T-helper 1 cell treated with Interleukin-12 subunit alpha and Interleukin-12 subunit beta and Interleukin-4 antibody, amounts not matched to agents 30 μg/mL and 1 μg/mL, for 36 hours (primary cell): ENCODE results near the gene HCN2.
"Not testable (repeated sequence)": the region's sequence is repeated elsewhere in the genome, so short reads cannot be mapped to it uniquely, and the experiment has no call there.

ENCODE experiments used
- H3K27ac Mint-ChIP-seq: one replicate; pipeline ENCODE4 v1.8.0; 2021; ENCODE audit warnings: mild to moderate bottlenecking, mixed read lengths
- H3K27me3 Mint-ChIP-seq: one replicate; pipeline ENCODE4 v1.8.0; 2021; ENCODE audit warnings: low read depth, mixed read lengths
- H3K36me3 Mint-ChIP-seq: one replicate; pipeline ENCODE4 v1.8.0; 2021; ENCODE audit warnings: low read depth, mixed read lengths
- H3K4me1 Mint-ChIP-seq: one replicate; pipeline ENCODE4 v1.8.0; 2021; ENCODE audit warnings: low read depth, mixed read lengths
- H3K4me3 Mint-ChIP-seq: one replicate; pipeline ENCODE4 v1.8.0; 2021; ENCODE audit warnings: mild to moderate bottlenecking, moderate library complexity, mixed read lengths
- H3K9me3 Mint-ChIP-seq: one replicate; pipeline ENCODE4 v1.8.0; 2021; ENCODE audit warnings: mixed read lengths

HCN2 gene

GRCh38 chr19:623974-624373 lies 34.3 kb downstream of the HCN2 start:
- no peak overlapping the region for H3K27ac Mint-ChIP-seq
- no peaks in the 10 kb centered on the region for H3K27me3 Mint-ChIP-seq
- no peaks in the 10 kb centered on the region for H3K9me3 Mint-ChIP-seq
- H3K4me3 Mint-ChIP-seq = no peak overlapping the region
- peaks cover 10% of the 10 kb centered on the region for H3K36me3 Mint-ChIP-seq
- peaks cover 2% of the 10 kb centered on the region for H3K4me1 Mint-ChIP-seq

GRCh38 chr19:624433-625109 lies 34.9 kb downstream of the HCN2 start:
- H3K4me3 Mint-ChIP-seq = no peak overlapping the region
- no peaks in the 10 kb centered on the region for H3K27me3 Mint-ChIP-seq
- peaks cover 2% of the 10 kb centered on the region for H3K4me1 Mint-ChIP-seq
- no peaks in the 10 kb centered on the region for H3K9me3 Mint-ChIP-seq
- no peak overlapping the region for H3K27ac Mint-ChIP-seq
- H3K36me3 Mint-ChIP-seq = peaks cover 11% of the 10 kb centered on the region

- Mint-ChIP-seq H3K36me3 (peaks cover 15% of the 10 kb centered on the region), H3K27ac (no peak overlapping the region), H3K4me3 (no peak overlapping the region), H3K9me3 (no peaks in the 10 kb centered on the region), H3K27me3 (no peaks in the 10 kb centered on the region), H3K4me1 (peaks cover 2% of the 10 kb centered on the region)
Observed at GRCh38 chr19:625257-625656, 35.6 kb downstream of the HCN2 start.

GRCh38 chr19:626566-626965 lies 36.9 kb downstream of the HCN2 start:
- H3K9me3 Mint-ChIP-seq, H3K27ac Mint-ChIP-seq, H3K4me3 Mint-ChIP-seq, H3K4me1 Mint-ChIP-seq, H3K27me3 Mint-ChIP-seq: not testable (repeated sequence)
- peaks cover 17% of the 10 kb centered on the region for H3K36me3 Mint-ChIP-seq

- Mint-ChIP-seq H3K27me3 (no peaks in the 10 kb centered on the region), H3K36me3 (peaks cover 17% of the 10 kb centered on the region), H3K4me1 (peaks cover 7% of the 10 kb centered on the region), H3K9me3 (no peaks in the 10 kb centered on the region), H3K4me3 (no peak overlapping the region), H3K27ac (no peak overlapping the region)
Observed at GRCh38 chr19:628168-628567, 38.5 kb downstream of the HCN2 start.

- H3K9me3 Mint-ChIP-seq, H3K27me3 Mint-ChIP-seq, H3K4me3 Mint-ChIP-seq, H3K27ac Mint-ChIP-seq: not testable (repeated sequence)
- Mint-ChIP-seq H3K4me1 (peaks cover 11% of the 10 kb centered on the region), H3K36me3 (peaks cover 17% of the 10 kb centered on the region)
Observed at GRCh38 chr19:629515-629914, 39.8 kb downstream of the HCN2 start.

GRCh38 chr19:629961-630714 lies 40.5 kb downstream of the HCN2 start:
- H3K9me3 Mint-ChIP-seq = no peaks in the 10 kb centered on the region
- H3K4me3 Mint-ChIP-seq = no peak overlapping the region
- no peaks in the 10 kb centered on the region for H3K27me3 Mint-ChIP-seq
- H3K4me1 Mint-ChIP-seq = peaks cover 11% of the 10 kb centered on the region
- H3K36me3 Mint-ChIP-seq = peaks cover 17% of the 10 kb centered on the region
- H3K27ac Mint-ChIP-seq = no peak overlapping the region

- H3K36me3 Mint-ChIP-seq = peaks cover 11% of the 10 kb centered on the region
- H3K4me1 Mint-ChIP-seq = peaks cover 8% of the 10 kb centered on the region
- H3K27ac Mint-ChIP-seq = peak overlapping the region; percentile 97
- H3K4me3 Mint-ChIP-seq = peak overlapping the region; percentile 96
- H3K27me3 Mint-ChIP-seq = peaks cover 4% of the 10 kb centered on the region
- H3K9me3 Mint-ChIP-seq = no peaks in the 10 kb centered on the region
Observed at GRCh38 chr19:632579-633067, 42.9 kb downstream of the HCN2 start.

- H3K9me3 Mint-ChIP-seq = no peaks in the 10 kb centered on the region
- peak within 1 kb of the TSS; percentile 96 for H3K4me3 Mint-ChIP-seq
- H3K27me3 Mint-ChIP-seq = peaks cover 4% of the 10 kb centered on the region
- peaks cover 8% of the 10 kb centered on the region for H3K4me1 Mint-ChIP-seq
- peaks cover 11% of the 10 kb centered on the region for H3K36me3 Mint-ChIP-seq
- H3K27ac Mint-ChIP-seq = peak within 1 kb of the TSS; percentile 97
Observed at GRCh38 chr19:633068-633785, 43.5 kb downstream of the HCN2 start, which contains the start of gene POLRMT. POLRMT (minus strand) TSS chr19:633537; CDS start chr19:633512, 25 bp downstream.

- Mint-ChIP-seq H3K27ac (peak overlapping the region; percentile 97), H3K4me3 (peak overlapping the region; percentile 96), H3K4me1 (peaks cover 8% of the 10 kb centered on the region), H3K27me3 (peaks cover 4% of the 10 kb centered on the region), H3K36me3 (peaks cover 7% of the 10 kb centered on the region), H3K9me3 (no peaks in the 10 kb centered on the region)
Observed at GRCh38 chr19:633786-634639, 44.3 kb downstream of the HCN2 start.

GRCh38 chr19:634975-635652 lies 45.4 kb downstream of the HCN2 start:
- Mint-ChIP-seq H3K27me3 (peaks cover 4% of the 10 kb centered on the region), H3K27ac (no peak overlapping the region), H3K36me3 (peaks cover 2% of the 10 kb centered on the region), H3K4me1 (peaks cover 11% of the 10 kb centered on the region), H3K9me3 (no peaks in the 10 kb centered on the region), H3K4me3 (no peak overlapping the region)

- H3K4me3 Mint-ChIP-seq = peak overlapping the region; percentile 87
- no peak overlapping the region for H3K27ac Mint-ChIP-seq
- no peaks in the 10 kb centered on the region for H3K9me3 Mint-ChIP-seq
- H3K27me3 Mint-ChIP-seq = peaks cover 4% of the 10 kb centered on the region
- peaks cover 3% of the 10 kb centered on the region for H3K4me1 Mint-ChIP-seq
- H3K36me3 Mint-ChIP-seq = no peaks in the 10 kb centered on the region
Observed at GRCh38 chr19:638906-639252, 49.2 kb downstream of the HCN2 start.

GRCh38 chr19:639253-640160 lies 49.8 kb downstream of the HCN2 start, which contains the start of gene FGF22:
FGF22 (plus strand) TSS chr19:639879; CDS start chr19:639926, 47 bp downstream.
- peak within 1 kb of the TSS; percentile 75 for H3K27ac Mint-ChIP-seq
- no peaks in the 10 kb centered on the region for H3K9me3 Mint-ChIP-seq
- peaks cover 4% of the 10 kb centered on the region for H3K27me3 Mint-ChIP-seq
- H3K4me3 Mint-ChIP-seq = peak within 1 kb of the TSS; percentile 87
- H3K4me1 Mint-ChIP-seq = peaks cover 3% of the 10 kb centered on the region
- H3K36me3 Mint-ChIP-seq = no peaks in the 10 kb centered on the region
